HEK293 (cell line): ENCODE results near the gene DSTN.

Experiments
- CTCF ChIA-PET: fragments of 350-600 bp; formaldehyde crosslinking; extraction: SDS; loops from one replicate; lab custom pipeline; 2021; ENCODE audit warnings: antibody characterized with exemption; lab: Yijun Ruan, JAX
- POLR2A ChIA-PET: fragments of 300-600 bp; formaldehyde crosslinking; extraction: SDS; loops from one replicate; lab custom pipeline; 2020; ENCODE audit warnings: antibody characterized with exemption, inconsistent platforms; lab: Yijun Ruan, JAX
- H3K27ac ChIP-seq: fragments of 200-500 bp; sonication (Bioruptor generic); 2 replicates; pipeline ENCODE4 v1.5.1; 2014; ENCODE audit warnings: low read depth, low read length, control low read depth, inconsistent platforms; ENCODE audit errors: extremely low read depth
- H3K36me3 ChIP-seq, 2 experiments: fragments of 200-500 bp in 1 of 2; sonication (Bioruptor generic) in 1 of 2; 1 replicate in 1 of 2; 2 replicates in 1 of 2; pipeline ENCODE4 v1.5.1; 2014 to 2017; ENCODE audit warnings: inconsistent platforms in 2 of 2, low read length in 2 of 2; ENCODE audit not compliant: control insufficient read depth in 2 of 2, insufficient read depth in 1 of 2
- H3K4me1 ChIP-seq: fragments of 200-500 bp; sonication (Bioruptor generic); 2 replicates; pipeline ENCODE4 v1.5.1; 2014; ENCODE audit warnings: mild to moderate bottlenecking, low read length, inconsistent platforms; ENCODE audit not compliant: control insufficient read depth, insufficient read depth
- H3K4me3 ChIP-seq: 2 replicates; pipeline ENCODE4 v1.5.1; 2011; ENCODE audit warnings: low read depth, mild to moderate bottlenecking, control low read depth, low read length, moderate library complexity
- H3K9me3 ChIP-seq: fragments of 200-500 bp; sonication (Bioruptor generic); 2 replicates; pipeline ENCODE4 v1.5.1; 2014; ENCODE audit warnings: low read depth, low read length, inconsistent platforms; ENCODE audit not compliant: control insufficient read depth, insufficient read depth
- BCL6B ChIP-seq: fragments of 450-650 bp; formaldehyde crosslinking; IDR thresholded peaks from 2 replicates; pipeline ENCODE4 v1.5.1; 2017; ENCODE audit warnings: missing biosample characterization, missing genetic modification characterization
- EGR2 ChIP-seq: fragments of 450-650 bp; formaldehyde crosslinking; IDR thresholded peaks from 2 replicates; pipeline ENCODE4 v1.5.1; 2016; ENCODE audit warnings: low read depth, missing biosample characterization, missing genetic modification characterization
- GLI2 ChIP-seq: fragments of 450-650 bp; formaldehyde crosslinking; IDR thresholded peaks from 2 replicates; pipeline ENCODE4; 2017; ENCODE audit warnings: missing biosample characterization, missing genetic modification characterization, low read depth, borderline replicate concordance
- PRDM6 ChIP-seq: fragments of 450-650 bp; formaldehyde crosslinking; IDR thresholded peaks from 2 replicates; pipeline ENCODE4 v1.5.1; 2017; ENCODE audit warnings: missing biosample characterization, missing genetic modification characterization
- ZBTB20 ChIP-seq: fragments of 450-650 bp; formaldehyde crosslinking; IDR thresholded peaks from 2 replicates; pipeline ENCODE4 v1.5.1; 2016; ENCODE audit warnings: missing biosample characterization, missing genetic modification characterization
- ZBTB49 ChIP-seq: fragments of 450-650 bp; formaldehyde crosslinking; IDR thresholded peaks from 2 replicates; pipeline ENCODE4 v1.5.1; 2016; ENCODE audit warnings: missing biosample characterization, missing genetic modification characterization, low read depth
- ZNF140 ChIP-seq: fragments of 450-650 bp; formaldehyde crosslinking; IDR thresholded peaks from 2 replicates; pipeline ENCODE4 v1.5.1; 2016; ENCODE audit warnings: missing biosample characterization, missing genetic modification characterization
- ZNF2 ChIP-seq: fragments of 450-650 bp; formaldehyde crosslinking; IDR thresholded peaks from 2 replicates; pipeline ENCODE4 v1.5.1; 2016; ENCODE audit warnings: missing biosample characterization, missing genetic modification characterization
- ZNF214 ChIP-seq: fragments of 450-650 bp; formaldehyde crosslinking; IDR thresholded peaks from 2 replicates; pipeline ENCODE4 v1.5.1; 2017; ENCODE audit warnings: missing biosample characterization, mild to moderate bottlenecking, missing genetic modification characterization, borderline replicate concordance
- ZNF324 ChIP-seq: fragments of 450-650 bp; formaldehyde crosslinking; IDR thresholded peaks from 2 replicates; pipeline ENCODE4 v1.5.1; 2016; ENCODE audit warnings: missing biosample characterization, missing genetic modification characterization
- ZNF426 ChIP-seq: fragments of 450-650 bp; formaldehyde crosslinking; IDR thresholded peaks from 2 replicates; pipeline ENCODE4 v1.5.1; 2017; ENCODE audit warnings: missing biosample characterization, missing genetic modification characterization, mild to moderate bottlenecking, inconsistent platforms, moderate library complexity
- ZNF48 ChIP-seq: fragments of 450-650 bp; formaldehyde crosslinking; IDR thresholded peaks from 2 replicates; pipeline ENCODE4 v1.5.1; 2016; ENCODE audit warnings: missing biosample characterization, missing genetic modification characterization
- ZNF600 ChIP-seq: fragments of 450-650 bp; formaldehyde crosslinking; IDR thresholded peaks from 2 replicates; pipeline ENCODE4 v1.5.1; 2016; ENCODE audit warnings: missing biosample characterization, missing genetic modification characterization
- ZNF623 ChIP-seq: fragments of 450-650 bp; formaldehyde crosslinking; IDR thresholded peaks from 2 replicates; pipeline ENCODE4 v1.5.1; 2016; ENCODE audit warnings: missing biosample characterization, missing genetic modification characterization
- ZNF692 ChIP-seq: fragments of 450-650 bp; formaldehyde crosslinking; IDR thresholded peaks from 2 replicates; pipeline ENCODE4 v1.5.1; 2016; ENCODE audit warnings: missing biosample characterization, missing genetic modification characterization

Gene DSTN

GRCh38 chr20:17602493-17602892 is 32.6 kb downstream of the DSTN start (continued):
- no peak for TF ChIP-seq ZNF140 (tag by site-specific recombination)
- TF ChIP-seq ZNF48 (tag by site-specific recombination), result no peak
- no peak for TF ChIP-seq ZNF623 (tag by site-specific recombination)
- TF ChIP-seq ZBTB49 (tag by site-specific recombination), result no peak
- no peak for TF ChIP-seq ZBTB20
- TF ChIP-seq BCL6B (tag by site-specific recombination), result no peak
- TF ChIP-seq EGR2 (tag by site-specific recombination), result no peak

GRCh38 chr20:17605131-17605660 is 35.3 kb downstream of the DSTN start:
- no peak overlapping the region for H3K4me3 ChIP-seq
- no peak for TF ChIP-seq ZNF214 (tag by site-specific recombination)
- TF ChIP-seq, all 188 proteins: peak for 0
- Histone ChIP-seq H3K4me1 (no peaks in the 10 kb centered on the region), H3K9me3 (no peaks in the 10 kb centered on the region), H3K36me3 (peaks cover 0 to 48% of the 10 kb centered on the region in 2 experiments; a peak in 2 of 3 replicates), H3K27ac (no peak overlapping the region)
- ChIA-PET CTCF (interaction anchor here (0.6 to 1.3 kb wide), 2 partner anchors 8 to 292 kb away, joined by 3 to 4 read pairs; no protein-coding TSS in a partner anchor), POLR2A (interaction anchor here (1.7 kb wide), 1 partner anchor 35 kb away, joined by 6 read pairs; the partner anchor contains the start of gene DSTN)

GRCh38 chr20:17606001-17606400 is 36.1 kb downstream of the DSTN start:
- Histone ChIP-seq H3K27ac (no peak overlapping the region), H3K4me3 (no peak overlapping the region), H3K9me3 (no peaks in the 10 kb centered on the region), H3K4me1 (no peaks in the 10 kb centered on the region), H3K36me3 (peaks cover 0 to 54% of the 10 kb centered on the region in 2 experiments; a peak in 2 of 3 replicates)
- ChIA-PET CTCF (interaction anchor here (0.6 kb wide), 1 partner anchor 101 kb away, joined by 3 read pairs; no protein-coding TSS in a partner anchor), POLR2A (interaction anchor here (1.7 kb wide), 1 partner anchor 36 kb away, joined by 6 read pairs; the partner anchor contains the start of gene DSTN)
- TF ChIP-seq ZNF426 (tag by site-specific recombination) (no peak), ZNF2 (tag by site-specific recombination) (no peak), ZNF324 (tag by site-specific recombination) (no peak), EGR2 (tag by site-specific recombination) (no peak), ZNF692 (tag by site-specific recombination) (no peak), PRDM6 (tag by site-specific recombination) (no peak), ZBTB20 (no peak), GLI2 (tag by site-specific recombination) (no peak), ZNF600 (tag by site-specific recombination) (no peak)
